OCI-LY3 (cell line): ENCODE results near the gene TVP23C.

ENCODE experiments used
- H2AFZ ChIP-seq: fragments of 200-600, 300-600 bp; shearing (Covaris generic); 2 replicates; pipeline ENCODE4 v1.6.0; 2014; ENCODE audit warnings: antibody characterized with exemption, low read depth, low read length
- H3K27ac ChIP-seq: fragments of 200-600, 300-600 bp; sonication (generic); 2 replicates; pipeline ENCODE4 v1.5.1; 2014; ENCODE audit warnings: mild to moderate bottlenecking, low read length, moderate library complexity, mixed read lengths
- H3K27me3 ChIP-seq: fragments of 200-600, 300-600 bp; sonication (generic); 2 replicates; pipeline ENCODE4 v1.6.1; 2014; ENCODE audit warnings: low read depth, low read length, mixed read lengths
- H3K36me3 ChIP-seq: fragments of 200-600, 300-600 bp; sonication (generic); replicated peaks from 2 replicates; pipeline ENCODE3; 2014; ENCODE audit warnings: low read depth, low read length, mixed read lengths
- H3K4me1 ChIP-seq: fragments of 300-600, 200-600 bp; sonication (generic); 2 replicates; pipeline ENCODE4 v1.6.1; 2014; ENCODE audit warnings: low read length, mixed read lengths
- H3K4me2 ChIP-seq: fragments of 200-600, 300-600 bp; sonication (generic); 2 replicates; pipeline ENCODE4 v1.6.1; 2014; ENCODE audit warnings: low read length, mixed read lengths
- H3K4me3 ChIP-seq: fragments of 300-600, 200-600 bp; sonication (generic); 2 replicates; pipeline ENCODE4 v1.5.1; 2014; ENCODE audit warnings: antibody characterized with exemption, mild to moderate bottlenecking, low read length, moderate library complexity
- H3K79me2 ChIP-seq: fragments of 300-600, 200-600 bp; shearing (Covaris generic); 2 replicates; pipeline ENCODE4 v1.6.1; 2014; ENCODE audit warnings: mild to moderate bottlenecking, low read length, mixed read lengths
- H3K9ac ChIP-seq: fragments of 300-600, 200-600 bp; shearing (Covaris generic); 2 replicates; pipeline ENCODE4 v1.6.0; 2014; ENCODE audit warnings: mild to moderate bottlenecking, low read length, moderate library complexity
- H3K9me3 ChIP-seq: fragments of 200-600, 300-600 bp; shearing (Covaris generic); 2 replicates; pipeline ENCODE4 v1.6.1; 2014; ENCODE audit warnings: low read length, mixed read lengths; ENCODE audit not compliant: insufficient read depth
- H4K20me1 ChIP-seq: fragments of 200-600, 300-600 bp; sonication (generic); 2 replicates; pipeline ENCODE4 v1.6.1; 2016; ENCODE audit warnings: low read length, mixed read lengths; ENCODE audit not compliant: insufficient read depth
- CTCF ChIP-seq: fragments of 200-600, 300-600 bp; sonication (generic); IDR thresholded peaks from 2 replicates; pipeline ENCODE4 v1.5.1; 2014; ENCODE audit warnings: antibody characterized with exemption, low read length, low read depth
- EZH2phosphoT487 ChIP-seq: fragments of 200-600 bp; shearing (Covaris generic); IDR thresholded peaks from 2 replicates; pipeline ENCODE4 v1.6.1; 2018; ENCODE audit warnings: antibody characterized with exemption, mixed run types, low read depth

TVP23C gene

GRCh38 chr17:15465045-15465701 lies 98.1 kb downstream of the TVP23C start:
- H3K4me2 ChIP-seq: no peak overlapping the region
- no peak overlapping the region for H3K9ac ChIP-seq
- no peak overlapping the region for H3K4me3 ChIP-seq
- no peak overlapping the region for H2AFZ ChIP-seq
- H4K20me1 ChIP-seq: no peaks in the 10 kb centered on the region
- H3K27me3 ChIP-seq: no peaks in the 10 kb centered on the region
- no peaks in the 10 kb centered on the region for H3K36me3 ChIP-seq
- no peak for TF ChIP-seq CTCF
- no peak for TF ChIP-seq EZH2phosphoT487
- no peaks in the 10 kb centered on the region for H3K4me1 ChIP-seq
- no peaks in the 10 kb centered on the region for H3K79me2 ChIP-seq
- H3K9me3 ChIP-seq: no peaks in the 10 kb centered on the region
- H3K27ac ChIP-seq: no peak overlapping the region

- Histone ChIP-seq H3K27ac (no peak overlapping the region), H2AFZ (no peak overlapping the region), H3K79me2 (no peaks in the 10 kb centered on the region), H3K9ac (no peak overlapping the region), H3K27me3 (no peaks in the 10 kb centered on the region), H3K36me3 (no peaks in the 10 kb centered on the region), H3K4me2 (no peak overlapping the region), H3K9me3 (no peaks in the 10 kb centered on the region), H3K4me1 (no peaks in the 10 kb centered on the region), H3K4me3 (no peak overlapping the region), H4K20me1 (no peaks in the 10 kb centered on the region)
- TF ChIP-seq EZH2phosphoT487 (no peak), CTCF (no peak)
These were observed 98.9 kb downstream of the TVP23C start for GRCh38 chr17:15464231-15464985.

- Histone ChIP-seq H3K79me2 (no peaks in the 10 kb centered on the region), H3K4me2 (no peak overlapping the region), H3K9me3 (no peaks in the 10 kb centered on the region), H2AFZ (no peak overlapping the region), H3K9ac (no peak overlapping the region), H3K27me3 (no peaks in the 10 kb centered on the region), H3K4me1 (no peaks in the 10 kb centered on the region), H3K4me3 (no peak overlapping the region), H3K36me3 (no peaks in the 10 kb centered on the region), H4K20me1 (no peaks in the 10 kb centered on the region), H3K27ac (no peak overlapping the region)
- TF ChIP-seq CTCF (no peak), EZH2phosphoT487 (no peak)
These were observed 100.1 kb downstream of the TVP23C start for GRCh38 chr17:15462976-15463772.

- Histone ChIP-seq H3K9me3 (no peaks in the 10 kb centered on the region), H3K36me3 (no peaks in the 10 kb centered on the region), H3K27ac (no peak overlapping the region), H2AFZ (no peak overlapping the region), H3K4me3 (no peak overlapping the region), H3K27me3 (no peaks in the 10 kb centered on the region), H3K4me2 (no peak overlapping the region), H3K79me2 (no peaks in the 10 kb centered on the region), H4K20me1 (no peaks in the 10 kb centered on the region), H3K4me1 (no peaks in the 10 kb centered on the region), H3K9ac (no peak overlapping the region)
- TF ChIP-seq EZH2phosphoT487 (no peak), CTCF (no peak)
These were observed 105.6 kb downstream of the TVP23C start for GRCh38 chr17:15457723-15458094.
